ENCODE measurements around the gene TEX29.

Gene TEX29

DNA sequence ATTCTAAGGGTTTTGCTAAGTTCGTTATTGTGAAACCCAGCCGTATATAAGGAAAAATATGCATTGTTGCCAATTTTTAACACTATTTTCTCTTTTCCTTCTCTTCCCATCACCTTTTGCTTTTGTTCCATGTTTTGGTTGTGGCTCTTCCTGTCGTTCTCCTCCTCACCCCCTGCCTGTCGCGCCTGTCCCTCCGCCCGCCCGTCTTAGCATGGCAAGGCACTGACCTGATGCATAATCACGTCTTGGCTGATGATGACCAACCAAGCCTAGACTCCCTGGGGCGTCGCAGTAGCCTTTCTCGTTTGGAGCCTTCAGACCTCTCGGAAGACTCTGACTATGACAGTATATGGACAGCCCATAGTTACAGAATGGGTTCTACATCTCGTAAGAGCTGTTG, 28.5 kb upstream of the TEX29 start:
- DNase-seq (ENCODE audit: low read depth): no peak

DNA sequence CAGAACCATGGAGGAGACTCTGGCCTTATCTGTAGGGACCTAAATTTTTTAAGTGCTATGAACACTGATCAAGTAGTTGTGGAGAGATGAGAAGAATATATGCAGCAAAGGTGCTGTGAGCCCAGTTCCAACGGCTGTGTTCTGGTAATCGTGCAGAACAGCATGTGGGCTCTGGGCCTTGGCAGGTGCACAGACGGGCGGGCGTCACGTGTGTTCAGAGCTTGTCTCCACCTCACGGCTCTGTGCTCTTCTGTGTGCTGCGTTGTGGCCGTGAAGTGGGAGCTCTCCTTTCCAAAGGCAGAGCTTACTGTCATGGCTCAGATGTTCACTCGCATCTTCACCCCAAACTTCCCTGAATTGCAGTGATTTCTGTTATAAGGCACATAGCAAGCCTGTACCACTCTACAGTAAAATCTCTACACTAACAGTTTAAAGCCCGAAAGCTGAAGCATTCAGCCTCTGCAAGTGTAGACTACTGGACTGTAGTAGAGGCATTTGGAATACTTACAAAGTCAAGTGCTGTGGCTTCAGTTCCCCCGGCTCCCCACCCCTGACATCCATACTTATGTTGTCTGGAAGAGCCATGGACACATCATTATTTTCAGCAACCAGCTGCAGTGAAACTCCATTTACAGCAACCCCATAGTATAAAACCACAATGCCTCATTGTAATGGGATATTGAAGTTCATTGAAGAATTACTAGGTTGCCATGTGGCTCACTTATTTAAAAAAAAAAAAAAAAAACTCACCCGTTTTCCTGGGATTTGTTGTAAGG, 27.5 kb upstream of the TEX29 start:
- no peak for DNase-seq (ENCODE audit: low read depth)

DNA sequence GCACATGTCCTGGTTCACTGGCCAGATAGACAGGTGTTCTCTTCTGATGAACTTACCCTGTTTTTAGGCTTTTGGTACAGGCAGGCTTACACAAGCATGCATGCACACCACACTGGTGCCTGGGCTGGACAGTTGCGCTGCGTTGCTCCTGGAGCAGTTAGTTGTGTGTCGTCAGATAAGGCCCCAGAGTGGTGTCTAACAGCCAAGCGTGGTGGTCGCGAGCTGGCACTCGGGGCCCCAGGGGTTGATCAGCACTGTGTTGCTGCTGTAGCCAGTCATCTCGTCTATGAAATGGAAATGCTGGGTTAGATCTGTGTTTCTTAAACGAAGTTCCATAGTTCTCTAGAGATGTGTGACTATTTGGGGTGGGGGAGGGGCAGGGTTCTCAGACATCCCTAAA, 24.6 kb upstream of the TEX29 start:
- no peak for DNase-seq (ENCODE audit: low read depth)

DNA sequence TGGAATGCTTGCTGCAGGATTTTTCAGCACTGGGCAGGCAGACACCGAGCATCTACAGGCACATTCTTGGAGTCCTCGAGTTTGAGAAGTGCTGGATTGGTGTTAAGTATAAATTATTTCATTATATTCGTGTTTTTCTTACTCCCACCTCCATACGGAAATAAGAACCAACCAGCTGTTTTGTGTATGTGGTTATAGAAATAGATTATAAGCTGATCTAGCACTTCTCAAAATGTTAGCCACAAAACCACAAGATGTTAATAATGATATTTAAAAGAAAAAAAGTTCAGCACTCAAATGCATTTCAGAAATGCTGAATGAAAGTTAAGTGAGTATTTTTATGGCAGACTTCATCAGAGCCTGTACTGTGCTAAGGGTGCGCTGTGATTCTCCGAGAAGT, 24.0 kb upstream of the TEX29 start:
- no peak for DNase-seq (ENCODE audit: low read depth)

DNA sequence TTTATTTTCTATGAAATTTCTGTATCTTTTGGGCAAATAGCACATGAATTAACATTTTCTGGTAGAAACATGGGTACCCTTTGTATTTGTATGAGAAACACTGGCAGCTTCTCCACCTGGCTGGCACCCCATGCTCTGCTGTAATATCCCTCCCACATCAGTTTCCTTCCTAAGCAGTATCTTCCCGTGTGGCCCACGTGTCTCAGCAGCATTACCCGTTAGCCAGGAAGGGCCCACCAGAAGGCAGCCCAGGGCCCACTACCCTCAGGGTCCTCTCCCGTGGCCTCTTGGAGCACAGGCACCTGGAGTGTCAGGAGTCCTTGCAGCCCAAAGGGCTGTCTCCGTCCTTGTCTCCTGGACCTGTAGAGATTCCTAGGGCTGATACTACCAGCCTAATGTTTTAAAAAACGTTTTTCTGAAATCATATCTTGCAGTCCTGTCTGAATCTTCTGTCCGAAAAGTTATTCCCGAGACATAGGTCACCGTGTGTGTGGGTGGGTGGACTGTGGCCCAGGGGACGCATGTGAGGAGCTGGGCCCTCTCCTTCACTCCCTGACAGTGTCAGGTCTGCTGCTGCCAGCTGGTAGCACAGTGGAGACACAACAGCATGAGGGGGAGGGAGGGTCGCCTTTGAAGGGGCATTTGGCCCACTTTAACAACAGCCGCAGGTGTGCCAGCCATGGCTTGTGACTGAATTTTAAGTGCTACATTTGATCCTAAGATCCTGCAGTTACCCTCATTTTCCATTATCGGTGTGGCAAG, 22.0 kb upstream of the TEX29 start:
- DNase-seq (ENCODE audit: low read depth): no peak

DNA sequence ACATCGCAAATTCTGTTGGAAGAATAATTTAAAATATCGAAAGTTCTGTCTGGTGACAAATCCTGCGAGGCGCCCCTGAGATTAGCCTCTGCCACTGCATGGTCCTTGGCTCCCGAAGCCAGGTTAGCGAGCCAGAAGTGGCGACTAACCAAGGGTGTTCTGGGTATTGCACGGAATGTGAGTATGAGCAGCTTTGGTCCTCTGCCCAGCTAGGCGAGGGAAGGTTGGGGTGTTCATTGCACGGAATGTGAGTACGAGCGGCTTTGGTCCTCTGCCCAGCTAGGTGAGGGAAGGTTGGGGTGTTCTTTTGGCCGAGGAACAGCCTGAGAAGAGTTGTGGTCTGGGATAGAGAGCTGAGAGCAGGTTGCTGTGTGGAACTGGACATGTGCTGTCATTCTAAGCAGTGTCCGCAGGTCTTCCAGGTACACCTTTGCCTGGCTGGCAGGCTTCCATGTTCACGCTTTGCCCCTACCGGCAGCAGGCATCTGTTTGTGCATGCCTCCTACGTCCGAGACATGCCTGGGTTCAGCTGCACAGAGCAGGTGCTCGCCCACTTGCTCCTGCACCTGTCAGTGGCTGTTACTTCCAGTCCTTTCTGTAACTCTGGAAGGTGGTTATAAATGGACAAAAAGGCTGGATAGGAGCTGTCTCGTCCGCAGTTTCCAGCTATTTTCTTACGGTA, 18.3 kb upstream of the TEX29 start:
- DNase-seq (ENCODE audit: low read depth): no peak

DNA sequence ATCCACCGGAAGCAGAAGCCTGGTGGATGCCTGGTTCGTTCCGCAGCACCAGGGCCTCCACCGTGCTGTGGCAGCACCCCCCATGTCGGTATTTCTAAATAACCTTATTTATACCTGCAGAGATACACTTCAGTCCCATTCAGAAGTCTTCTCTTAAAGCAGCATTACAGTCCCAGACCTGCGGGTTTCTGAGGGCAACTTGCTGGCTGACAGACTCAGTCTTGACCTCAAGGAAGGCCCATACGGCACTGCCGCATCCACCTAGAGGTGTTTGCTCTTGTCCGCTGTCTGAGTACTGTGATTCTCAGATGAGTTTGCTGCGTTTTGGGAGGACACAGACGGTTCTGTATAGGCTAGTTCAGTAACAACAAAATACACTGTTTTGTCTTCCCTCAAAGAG, 16.9 kb upstream of the TEX29 start:
- no peak for DNase-seq (ENCODE audit: low read depth)

DNA sequence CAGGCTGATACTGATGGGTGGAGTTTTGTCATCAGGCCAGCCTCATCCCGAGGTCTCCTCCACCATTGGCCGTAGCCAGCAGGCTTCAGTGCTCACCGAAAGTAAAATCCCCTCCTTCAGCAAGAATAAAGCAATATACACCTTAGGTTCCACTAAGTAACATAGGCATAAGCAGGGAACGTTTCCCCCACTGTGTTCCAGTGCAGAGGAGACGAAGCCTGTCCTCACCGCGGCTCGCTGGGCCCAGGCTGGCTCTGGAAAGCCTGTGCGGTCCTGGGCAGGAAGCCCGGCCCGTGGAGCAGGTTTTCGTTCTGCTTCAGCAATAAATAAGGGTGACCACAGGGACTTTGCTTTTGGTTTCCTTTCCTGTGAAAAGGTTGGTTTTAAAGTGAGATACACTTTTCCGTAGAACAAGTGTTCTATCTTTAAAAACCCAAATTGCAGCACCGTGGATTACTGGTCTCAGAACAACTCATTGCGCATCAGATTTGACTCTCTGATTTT, 16.3 kb upstream of the TEX29 start:
- no peak for DNase-seq (ENCODE audit: low read depth)

DNA sequence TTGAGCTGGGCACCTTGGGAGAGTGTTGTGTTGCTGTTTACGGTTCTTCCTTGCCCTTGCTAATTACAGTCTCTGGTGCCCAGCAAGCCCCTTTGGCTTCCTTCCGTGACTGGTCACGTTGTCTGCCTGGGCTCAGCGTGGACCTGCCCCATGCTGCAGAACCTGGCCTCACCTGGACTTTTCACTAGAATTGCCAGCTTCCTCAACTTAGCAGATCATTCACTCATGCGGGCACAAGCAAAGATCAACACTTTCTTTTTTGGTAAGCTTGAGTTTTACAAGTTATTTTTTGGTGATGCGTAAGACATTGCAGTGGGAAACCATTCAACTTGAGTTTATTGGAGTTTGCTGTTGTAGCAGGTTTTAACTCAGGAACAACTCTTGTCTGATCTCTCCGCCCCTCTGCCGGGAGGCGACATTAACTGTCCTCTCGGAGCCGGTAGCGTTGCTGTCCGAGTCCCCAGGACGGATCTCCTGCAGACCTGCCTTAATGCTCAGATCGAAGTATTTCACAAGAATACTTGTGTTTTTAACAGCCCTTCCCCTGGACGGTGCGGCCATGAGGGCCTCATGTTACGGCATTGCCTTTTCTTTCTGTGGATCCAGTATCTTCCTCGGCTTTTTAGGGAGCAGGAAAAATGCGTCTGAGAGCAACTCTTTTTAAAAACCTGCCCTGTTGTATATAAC, 15.7 kb upstream of the TEX29 start:
- DNase-seq (ENCODE audit: low read depth): no peak

DNA sequence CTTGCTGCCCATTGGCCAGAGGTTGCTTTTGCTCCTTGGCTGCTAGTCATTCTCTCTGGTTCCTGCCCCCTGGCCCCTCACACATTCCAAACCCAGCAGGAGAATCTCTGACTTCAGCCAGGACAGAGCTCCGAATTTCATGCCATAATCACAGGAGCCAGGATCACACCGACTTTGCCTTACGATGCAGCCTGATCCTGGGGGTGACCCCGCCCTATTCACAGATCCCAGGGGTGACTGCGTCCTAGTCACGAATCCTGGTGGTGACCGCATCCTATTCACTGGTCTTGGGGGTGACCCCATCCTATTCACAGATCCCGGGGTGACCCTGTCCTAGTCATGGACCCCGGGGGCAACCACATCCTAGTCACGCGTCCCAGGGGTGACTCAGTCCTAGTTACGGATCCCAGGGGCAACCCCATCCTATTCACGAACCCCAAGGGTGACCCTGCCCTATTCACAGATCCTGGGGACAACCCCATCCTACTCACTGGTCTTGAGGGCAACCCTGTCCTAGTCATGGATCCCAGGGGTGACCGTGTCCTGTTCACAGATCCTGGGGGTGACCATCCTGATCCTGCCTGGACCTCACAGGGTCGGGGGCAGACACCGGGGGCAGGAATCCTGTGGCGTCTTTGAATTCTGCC, 7.4 kb upstream of the TEX29 start:
- no peak for DNase-seq (ENCODE audit: low read depth)

DNA sequence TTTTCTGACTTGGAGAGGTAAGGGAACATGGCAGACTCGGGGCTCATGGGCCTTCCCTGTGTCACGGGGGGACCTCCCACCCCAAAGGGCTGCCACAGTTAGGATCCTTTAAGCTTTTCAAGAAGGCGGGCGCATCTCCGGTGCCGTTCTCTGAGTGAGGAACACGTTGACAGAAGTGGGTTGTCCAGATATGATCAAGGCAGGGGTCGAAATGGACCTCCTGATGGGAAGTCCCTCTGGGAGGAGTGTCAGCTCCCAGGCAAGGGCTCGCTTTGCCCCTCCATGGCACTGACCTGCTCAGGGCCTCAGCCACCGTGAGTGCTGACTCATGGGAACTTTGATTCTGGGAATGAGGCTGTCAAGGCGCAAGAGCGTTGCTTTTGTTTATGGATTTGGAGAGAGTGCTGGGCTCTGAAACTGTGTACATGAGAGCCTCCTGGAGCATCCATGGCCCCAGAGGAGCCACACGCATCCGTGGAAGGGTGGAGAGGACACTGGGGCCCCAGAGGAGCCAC, 6.5 kb upstream of the TEX29 start:
- DNase-seq (ENCODE audit: low read depth): no peak

DNA sequence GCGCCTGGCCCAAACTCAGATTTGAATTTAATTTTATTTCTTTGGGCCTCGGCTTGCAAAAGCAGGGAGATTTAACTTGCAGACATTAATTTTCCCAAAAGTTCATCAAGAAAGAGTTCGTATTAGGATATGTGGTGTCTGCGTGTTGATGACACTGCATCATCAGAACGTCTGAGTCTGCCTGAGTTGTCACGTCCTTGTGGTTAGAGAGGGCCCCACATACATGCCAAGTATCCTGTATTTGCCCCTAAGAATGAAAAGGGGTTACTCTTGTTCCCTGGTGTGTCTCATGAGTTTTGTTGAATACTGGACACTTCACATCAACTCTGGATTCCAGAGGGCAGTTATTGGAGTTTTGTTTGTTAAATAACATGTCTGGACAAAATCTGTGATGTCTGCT, 5.6 kb upstream of the TEX29 start:
- no peak for DNase-seq (ENCODE audit: low read depth)

DNA sequence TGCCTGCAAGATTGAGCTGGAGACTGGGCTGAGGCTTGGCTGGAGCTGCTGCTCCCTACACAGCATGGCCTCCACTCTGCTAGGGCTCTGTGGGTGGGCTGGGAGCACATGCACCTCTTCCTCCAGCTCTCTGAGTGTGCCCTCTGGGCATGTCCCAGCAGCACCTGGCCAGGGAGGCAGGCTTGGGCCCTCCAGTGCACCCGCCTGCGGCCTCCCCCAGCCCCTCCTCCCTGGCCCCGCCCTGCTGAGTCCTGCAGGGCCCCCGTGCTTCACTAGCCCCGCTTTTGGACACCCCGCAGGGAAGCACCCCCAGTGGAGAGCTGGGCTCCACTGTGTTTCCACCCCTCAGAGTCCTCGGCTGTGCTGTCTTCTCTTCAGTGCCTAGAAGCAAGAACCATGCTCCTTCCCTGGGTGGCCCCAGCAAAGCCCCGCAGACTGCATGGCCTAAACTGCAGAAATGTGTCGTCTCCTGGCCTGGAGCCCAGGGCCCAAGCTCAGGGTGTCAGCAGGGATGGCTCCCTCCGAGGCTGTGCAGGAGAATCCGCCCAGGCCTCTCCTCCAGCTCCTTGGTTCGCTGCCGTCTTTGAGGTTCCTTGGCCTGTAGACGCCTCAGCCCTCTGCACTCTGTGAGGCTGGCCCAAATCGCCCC, 5.0 kb upstream of the TEX29 start:
- no peak for DNase-seq (ENCODE audit: low read depth)

DNA sequence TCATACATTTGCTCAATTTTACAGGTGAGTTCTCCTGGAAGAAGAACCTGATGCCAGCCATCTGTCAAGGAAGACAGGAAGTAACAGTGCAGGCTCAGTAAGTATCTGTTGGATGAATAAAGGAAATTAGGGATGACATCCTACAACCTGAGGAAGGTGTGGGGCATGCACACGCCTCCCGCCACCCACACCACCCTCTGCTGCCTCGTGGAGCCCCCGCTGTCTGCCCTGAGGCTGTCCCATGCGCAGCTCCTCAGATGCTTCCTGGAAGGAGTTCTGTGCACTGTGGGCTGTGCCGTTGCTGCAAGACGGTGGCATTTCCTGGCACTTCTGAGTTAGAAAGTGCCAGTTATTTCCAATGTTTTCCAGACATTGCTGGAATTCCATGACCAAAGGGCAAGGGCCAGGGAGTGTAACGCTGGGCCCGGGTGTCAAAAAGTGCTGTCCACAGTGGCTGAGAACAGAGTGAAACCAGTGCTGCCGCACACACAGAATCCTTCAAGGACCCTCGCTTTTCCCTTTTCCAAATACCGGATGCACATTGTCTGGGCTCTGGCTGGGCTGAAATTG, 4.2 kb upstream of the TEX29 start:
- no peak for DNase-seq (ENCODE audit: low read depth)

DNA sequence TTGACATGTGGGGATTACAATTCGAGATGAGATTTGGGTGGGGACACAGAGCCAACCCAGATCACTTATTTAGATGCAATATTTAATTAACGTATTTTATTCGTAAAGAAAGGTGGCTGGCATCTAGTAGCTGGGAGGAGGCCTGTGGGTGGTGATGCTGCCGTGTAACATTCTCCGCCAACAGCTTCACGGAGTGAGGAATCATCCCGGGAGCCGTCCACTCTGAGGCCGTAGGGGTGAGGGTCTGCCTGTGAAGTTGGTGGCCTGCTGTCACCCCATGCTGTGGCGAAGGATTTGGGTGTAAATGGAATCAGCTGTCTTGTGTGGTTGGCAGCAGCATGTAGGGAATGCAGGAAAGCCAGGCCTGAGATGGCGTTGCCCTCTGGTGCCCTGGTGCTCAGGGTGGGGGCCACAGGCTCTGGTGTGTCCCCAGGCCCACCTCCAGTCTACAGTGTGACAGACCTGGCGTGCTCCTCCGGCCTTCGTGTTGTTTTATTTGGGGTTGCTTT, 3.3 kb upstream of the TEX29 start:
- no peak for DNase-seq (ENCODE audit: low read depth)

DNA sequence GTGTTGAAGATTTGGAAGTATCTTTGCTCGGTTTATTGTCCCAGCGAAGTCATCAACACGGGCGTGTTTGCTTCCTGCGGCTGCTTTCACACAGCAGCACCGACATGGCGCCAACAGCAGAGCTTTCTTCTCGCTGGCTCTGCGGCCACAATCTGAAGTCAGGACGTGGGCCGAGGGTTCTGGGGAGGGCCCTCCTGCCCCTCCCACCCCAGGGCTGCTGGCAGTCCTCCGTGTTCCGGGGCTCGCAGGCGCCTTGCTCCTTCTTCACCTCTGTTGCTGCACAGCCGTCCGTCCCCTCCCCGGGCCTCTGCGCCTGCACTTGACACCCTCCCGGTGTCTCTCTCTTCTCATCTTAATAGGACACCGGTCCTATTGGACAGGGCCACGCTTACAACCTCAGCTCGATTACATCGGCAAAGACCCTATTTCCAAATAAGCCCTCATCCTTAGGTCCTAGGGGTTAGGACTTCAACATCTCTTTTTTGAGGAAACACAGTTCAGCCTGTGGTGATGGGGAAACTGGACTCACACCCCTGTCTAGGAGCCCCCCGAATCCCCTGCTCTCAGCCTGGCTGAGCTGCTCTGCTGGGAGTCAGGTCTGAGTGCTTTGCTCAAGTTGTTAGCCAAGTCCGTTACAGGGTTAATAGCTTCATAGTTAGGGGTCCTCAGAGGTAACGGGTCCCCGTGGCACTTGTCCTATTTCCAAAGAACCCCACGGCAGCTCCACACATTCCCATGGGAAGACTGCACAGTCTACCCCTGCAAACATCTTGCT, 2.7 kb upstream of the TEX29 start:
- DNase-seq (ENCODE audit: low read depth): no peak

DNA sequence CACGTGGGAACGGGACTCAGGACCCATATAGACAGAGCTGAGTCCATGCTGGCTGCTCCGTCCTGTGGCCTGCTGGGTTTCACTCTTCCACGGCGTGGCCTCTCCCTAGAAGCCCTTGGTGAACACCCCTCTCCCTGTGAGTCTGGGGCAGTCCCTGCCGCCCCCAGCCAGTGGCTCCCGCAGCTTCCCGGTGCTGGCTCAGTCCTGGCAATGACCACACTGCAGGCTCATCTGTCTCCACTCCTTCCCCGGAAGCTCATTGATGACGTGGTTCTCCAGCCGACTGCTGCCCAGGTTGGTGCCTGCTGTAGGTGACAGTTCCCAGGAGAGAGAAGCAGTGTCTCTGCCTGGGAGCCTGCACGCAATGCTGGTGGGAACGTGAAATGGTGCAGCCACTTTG, 2.1 kb upstream of the TEX29 start:
- no peak for DNase-seq (ENCODE audit: low read depth)

DNA sequence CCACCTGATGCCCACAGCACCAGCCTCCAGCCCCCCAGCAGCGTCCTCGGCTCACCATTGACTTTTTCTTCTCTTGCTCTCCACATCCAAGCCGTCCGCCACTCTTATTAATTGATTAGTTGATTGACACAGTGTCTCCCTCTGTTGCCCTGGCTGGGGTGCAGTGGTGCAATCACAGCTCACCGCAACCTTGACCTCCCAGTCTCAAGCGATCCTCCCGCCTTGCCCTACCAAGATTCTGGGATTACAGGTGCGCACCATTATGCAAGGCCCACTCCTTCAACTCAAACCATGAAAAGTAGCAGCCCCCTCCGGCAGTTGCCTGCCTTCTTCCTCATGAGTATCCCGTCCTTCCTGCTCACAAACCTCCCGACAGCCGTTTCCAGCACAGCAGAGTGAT, 921 bp upstream of the TEX29 start:
- DNase-seq (ENCODE audit: low read depth): no peak

DNA sequence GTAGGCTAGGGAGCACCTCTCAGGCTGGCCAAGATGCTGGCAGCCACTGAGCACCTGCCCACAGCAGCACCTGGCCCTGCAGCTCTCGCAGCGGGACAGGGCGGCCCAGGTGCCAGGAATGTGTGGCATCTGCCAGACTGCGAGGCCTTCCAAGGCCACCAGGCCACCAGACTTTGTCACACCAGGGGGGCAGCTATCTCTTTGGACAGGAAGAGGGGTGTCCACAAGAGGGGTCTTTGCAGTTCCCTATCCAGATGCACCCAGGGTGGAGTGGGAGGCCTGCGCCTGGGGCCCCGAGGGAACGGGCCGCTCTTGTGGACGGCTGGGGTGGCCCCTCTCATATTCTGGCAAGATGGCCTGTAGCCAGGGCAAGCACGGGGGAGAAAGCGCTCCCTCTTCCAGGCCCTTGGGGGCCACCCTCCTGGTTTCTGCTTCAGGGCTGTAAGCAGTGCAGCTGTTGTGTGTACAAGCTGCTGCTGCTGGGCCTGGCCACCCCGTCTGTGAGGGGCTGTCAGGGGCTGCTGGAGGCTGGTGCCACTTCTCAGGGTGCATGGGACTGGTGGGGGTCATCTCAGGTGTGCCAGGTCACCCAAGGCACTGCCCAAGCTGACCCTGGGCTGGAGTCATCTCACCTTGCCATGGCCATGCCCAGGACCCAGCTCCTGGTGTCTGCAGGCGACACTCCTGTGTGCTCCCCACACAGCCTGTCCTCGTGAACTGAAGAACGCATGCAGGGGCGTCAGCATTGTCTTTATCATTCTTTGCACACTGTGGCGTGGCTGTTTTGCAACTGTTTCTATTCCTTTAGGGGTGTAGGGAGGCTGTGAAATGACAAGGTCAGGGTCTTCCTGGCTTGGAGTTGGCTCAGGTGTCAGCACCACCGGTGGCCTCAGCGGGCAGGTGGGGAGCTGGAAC, 1.8 kb downstream of the TEX29 start:
- DNase-seq (ENCODE audit: low read depth): no peak

All from activated T-cell treated with anti-CD3 and anti-CD28 coated beads for 1 hour (primary cell).